Kidney tubule cell (primary cell): ENCODE results near the gene GIPC2.
"Not testable (repeated sequence)": the region's sequence is repeated elsewhere in the genome, so short reads cannot be mapped to it uniquely, and the experiment has no call there.

Source experiments
- DNase-seq: peaks from one replicate; pipeline ENCODE4 v3.0.0-alpha.2; 2018; ENCODE audit warnings: low spot score

The GIPC2 gene

GRCh38 chr1:78036450-78036849 is 9.3 kb upstream of the GIPC2 start:
- DNase-seq, result no peak

- DNase-seq, result no peak
These were observed 7.7 kb upstream of the GIPC2 start for GRCh38 chr1:78038071-78038470.

- no peak for DNase-seq
These were observed 7.3 kb upstream of the GIPC2 start for GRCh38 chr1:78038491-78038939.

- DNase-seq, result no peak
These were observed 5.2 kb upstream of the GIPC2 start for GRCh38 chr1:78040484-78041089.

GRCh38 chr1:78043436-78043835 is 2.3 kb upstream of the GIPC2 start:
- DNase-seq, result no peak

GRCh38 chr1:78044796-78045562 is 787 bp upstream of the GIPC2 start:
- DNase-seq, result peak; percentile 5

GRCh38 chr1:78045563-78045925 is 222 bp upstream of the GIPC2 start:
- DNase-seq, result peak; percentile 14

- peak; percentile 20 for DNase-seq
These were observed 1.3 kb downstream of the GIPC2 start for GRCh38 chr1:78047106-78047505.

GRCh38 chr1:78047631-78048030 is 1.9 kb downstream of the GIPC2 start:
- DNase-seq, result peak; percentile 26

- no peak for DNase-seq
These were observed 2.7 kb downstream of the GIPC2 start for GRCh38 chr1:78048446-78048845.

- DNase-seq, result no peak
These were observed 3.6 kb downstream of the GIPC2 start for GRCh38 chr1:78049396-78049795.

- no peak for DNase-seq
These were observed 5.2 kb downstream of the GIPC2 start for GRCh38 chr1:78051005-78051404.

GRCh38 chr1:78052685-78053405 is 7.1 kb downstream of the GIPC2 start:
- no peak for DNase-seq

GRCh38 chr1:78053498-78053897 is 7.7 kb downstream of the GIPC2 start:
- DNase-seq, result no peak

- no peak for DNase-seq
These were observed 8.8 kb downstream of the GIPC2 start for GRCh38 chr1:78054559-78054958.

- no peak for DNase-seq
These were observed 9.2 kb downstream of the GIPC2 start for GRCh38 chr1:78054972-78055371.

- DNase-seq, result no peak
These were observed 9.9 kb downstream of the GIPC2 start for GRCh38 chr1:78055565-78056132.

GRCh38 chr1:78058670-78059069 is 12.9 kb downstream of the GIPC2 start:
- no peak for DNase-seq

- DNase-seq, result no peak
These were observed 15.2 kb downstream of the GIPC2 start for GRCh38 chr1:78060857-78061563.

- DNase-seq, result peak; percentile 13
These were observed 16.2 kb downstream of the GIPC2 start for GRCh38 chr1:78061825-78062523.

- not testable (repeated sequence) for DNase-seq
These were observed 19.1 kb downstream of the GIPC2 start for GRCh38 chr1:78064886-78065285.
